Heart left ventricle (tissue), 13 donors: Measurements from ENCODE around the gene ESRP2.

Source experiments
- CTCF ChIP-seq, 12 donors: fragments of 200-600 bp; sonication (generic) in 4 of 12; IDR thresholded peaks; one replicate each; pipeline versions ENCODE4 v1.5.0 to v1.8.0; 2018 to 2022; ENCODE audit warnings: antibody characterized with exemption in 12 of 12, mild to moderate bottlenecking in 5 of 12
- POLR2A ChIP-seq, 2 donors: fragments of 450-650 bp; IDR thresholded peaks; one replicate each; pipeline ENCODE4 v1.6.1; 2017; ENCODE audit warnings: antibody characterized with exemption in 2 of 2, mild to moderate bottlenecking in 2 of 2, moderate library complexity in 2 of 2
- donor health status: ischemic (EF 13 %, LVEDD 7.1; RV severe dilation, severe dysfunction).
- donor health status: DM: no; HTN: yes; CAD: no.
- donor health status: DM: no; HTN: no; CAD: no.
- donor health status: ischemic (EF 25% LVEDD 6.9; RV normal size, moderate dysfunction).
- donor health status: ischemic (EF 25% LVEDD 5.7; RV mildly dilated, moderate dysfunction).
- donor health status: ischemic (EF 35%, LVEDD 5.7; RV mildly dilated, moderate dysfunction).
- donor health status: nonischemic (EF 11% LVEDD 7.7; RV severe dilation, severe dysfunction).
- donor health status: DM: yes; HTN: yes; CAD: no.
- donor health status: PGD.
- donor health status: ischemic (EF 29% LVEDD 5.4; RV normal size, mild dysfunction).
- donor health status: nonischemic (EF 23%, LVEDD 6.1; RV moderate dilation, normal function).

GRCh38 chr16:68197250-68197649 is 38.7 kb downstream of the ESRP2 start:
- no peak for TF ChIP-seq CTCF (IDR thresholded peaks at IDR 0.05)
- TF ChIP-seq POLR2A (IDR thresholded peaks at IDR 0.05): no peak
